Measurements from ENCODE around the gene WSCD2.

- TF ChIP-seq, protein P1, sequence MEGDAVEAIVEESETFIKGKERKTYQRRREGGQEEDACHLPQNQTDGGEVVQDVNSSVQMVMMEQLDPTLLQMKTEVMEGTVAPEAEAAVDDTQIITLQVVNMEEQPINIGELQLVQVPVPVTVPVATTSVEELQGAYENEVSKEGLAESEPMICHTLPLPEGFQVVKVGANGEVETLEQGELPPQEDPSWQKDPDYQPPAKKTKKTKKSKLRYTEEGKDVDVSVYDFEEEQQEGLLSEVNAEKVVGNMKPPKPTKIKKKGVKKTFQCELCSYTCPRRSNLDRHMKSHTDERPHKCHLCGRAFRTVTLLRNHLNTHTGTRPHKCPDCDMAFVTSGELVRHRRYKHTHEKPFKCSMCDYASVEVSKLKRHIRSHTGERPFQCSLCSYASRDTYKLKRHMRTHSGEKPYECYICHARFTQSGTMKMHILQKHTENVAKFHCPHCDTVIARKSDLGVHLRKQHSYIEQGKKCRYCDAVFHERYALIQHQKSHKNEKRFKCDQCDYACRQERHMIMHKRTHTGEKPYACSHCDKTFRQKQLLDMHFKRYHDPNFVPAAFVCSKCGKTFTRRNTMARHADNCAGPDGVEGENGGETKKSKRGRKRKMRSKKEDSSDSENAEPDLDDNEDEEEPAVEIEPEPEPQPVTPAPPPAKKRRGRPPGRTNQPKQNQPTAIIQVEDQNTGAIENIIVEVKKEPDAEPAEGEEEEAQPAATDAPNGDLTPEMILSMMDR (IDR thresholded peaks at IDR 0.05): no peak
- TF ChIP-seq EP300 (IDR thresholded peaks at IDR 0.05): no peak
- TF ChIP-seq POLR2AphosphoS5 (IDR thresholded peaks at IDR 0.05): no peak
- no peak for TF ChIP-seq POLR2A (IDR thresholded peaks at IDR 0.05)
These were observed 8.3 kb upstream of the WSCD2 start for GRCh38 chr12:108120863-108121165.

Measured in stomach (tissue), 4 donors.